HS-27A (cell line): ENCODE measurements around the gene ZNFX1.
A peak's percentile ranks its signal among the peaks of the same experiment; 100 is the strongest.
"Not testable (repeated sequence)": the region's sequence is repeated elsewhere in the genome, so short reads cannot be mapped to it uniquely, and the experiment has no call there.

Source experiments
- DNase-seq: peaks from one replicate; pipeline ENCODE4 v3.0.0-alpha.2; 2012; ENCODE audit warnings: low read depth, missing footprints

The ZNFX1 gene

GRCh38 chr20:49248301-49248700 lies 29.6 kb downstream of the ZNFX1 start:
- DNase-seq, result no peak

- DNase-seq, result no peak
Measured at GRCh38 chr20:49247792-49248191, 30.1 kb downstream of the ZNFX1 start.

GRCh38 chr20:49247169-49247723 lies 30.6 kb downstream of the ZNFX1 start:
- no peak for DNase-seq

GRCh38 chr20:49245921-49246740 lies 31.7 kb downstream of the ZNFX1 start:
- DNase-seq, result peak; percentile 12

- DNase-seq, result no peak
Measured at GRCh38 chr20:49237531-49237930, 40.3 kb downstream of the ZNFX1 start.

GRCh38 chr20:49236301-49236700 lies 41.6 kb downstream of the ZNFX1 start:
- no peak for DNase-seq

GRCh38 chr20:49234831-49235230 lies 43.0 kb downstream of the ZNFX1 start:
- no peak for DNase-seq

GRCh38 chr20:49233226-49233625 lies 44.6 kb downstream of the ZNFX1 start:
- no peak for DNase-seq

- no peak for DNase-seq
Measured at GRCh38 chr20:49231471-49231870, 46.4 kb downstream of the ZNFX1 start.

- no peak for DNase-seq
Measured at GRCh38 chr20:49230561-49231133, 47.2 kb downstream of the ZNFX1 start.

GRCh38 chr20:49230021-49230420 lies 47.8 kb downstream of the ZNFX1 start:
- DNase-seq, result no peak

GRCh38 chr20:49229381-49229780 lies 48.5 kb downstream of the ZNFX1 start:
- no peak for DNase-seq

GRCh38 chr20:49228676-49229075 lies 49.2 kb downstream of the ZNFX1 start:
- no peak for DNase-seq

- no peak for DNase-seq
Measured at GRCh38 chr20:49225896-49226295, 52.0 kb downstream of the ZNFX1 start.

- DNase-seq, result no peak
Measured at GRCh38 chr20:49219924-49220831, 57.7 kb downstream of the ZNFX1 start.

GRCh38 chr20:49219091-49219923 lies 58.5 kb downstream of the ZNFX1 start, which contains the start of gene DDX27:
Gene DDX27, plus strand, starts transcription at chr20:49219416. Its CDS starts 33 bp downstream, at chr20:49219449.
- DNase-seq, result peak; percentile 99

- DNase-seq, result not testable (repeated sequence)
Measured at GRCh38 chr20:49218739-49219090, 59.1 kb downstream of the ZNFX1 start.

GRCh38 chr20:49216991-49217578 lies 60.8 kb downstream of the ZNFX1 start:
- DNase-seq, result peak; percentile 87

GRCh38 chr20:49215232-49215631 lies 62.6 kb downstream of the ZNFX1 start:
- no peak for DNase-seq

GRCh38 chr20:49214571-49214970 lies 63.3 kb downstream of the ZNFX1 start:
- no peak for DNase-seq

GRCh38 chr20:49210757-49211110 lies 67.1 kb downstream of the ZNFX1 start:
- DNase-seq, result no peak
